HG02588 (cell line): ENCODE data around the gene PRKCA.
"Not testable (repeated sequence)": the region's sequence is repeated elsewhere in the genome, so short reads cannot be mapped to it uniquely, and the experiment has no call there.

ENCODE experiments used
- ATAC-seq: cut with Tn5 transposase; IDR thresholded peaks from one replicate; pipeline ENCODE4 v1.9.1; 2021; ENCODE audit warnings: mild to moderate bottlenecking, moderate library complexity; ENCODE audit not compliant: unreplicated experiment

Gene PRKCA

GRCh38 chr17:66287911-66288310, 14.5 kb upstream of the PRKCA start:
- no peak for ATAC-seq

- no peak for ATAC-seq
Measured at GRCh38 chr17:66290101-66290722, 12.2 kb upstream of the PRKCA start.

- no peak for ATAC-seq
Measured at GRCh38 chr17:66292353-66292752, 10.1 kb upstream of the PRKCA start.

GRCh38 chr17:66296289-66296725, 6.1 kb upstream of the PRKCA start:
- ATAC-seq = no peak

GRCh38 chr17:66297443-66297842, 5.0 kb upstream of the PRKCA start:
- not testable (repeated sequence) for ATAC-seq

- ATAC-seq = no peak
Measured at GRCh38 chr17:66299711-66300110, 2.7 kb upstream of the PRKCA start.

- ATAC-seq = no peak
Measured at GRCh38 chr17:66300956-66301355, 1.5 kb upstream of the PRKCA start.

- ATAC-seq = no peak
Measured at GRCh38 chr17:66301367-66301863, 998 bp upstream of the PRKCA start.

GRCh38 chr17:66302761-66303626, 581 bp downstream of the PRKCA start:
- ATAC-seq = peak; percentile 26

GRCh38 chr17:66304304-66305174, 2.1 kb downstream of the PRKCA start:
- no peak for ATAC-seq

GRCh38 chr17:66306446-66306845, 4.0 kb downstream of the PRKCA start:
- ATAC-seq = no peak

- ATAC-seq = no peak
Measured at GRCh38 chr17:66307257-66307656, 4.8 kb downstream of the PRKCA start.

GRCh38 chr17:66308856-66309255, 6.4 kb downstream of the PRKCA start:
- ATAC-seq = no peak

- ATAC-seq = no peak
Measured at GRCh38 chr17:66309793-66310192, 7.4 kb downstream of the PRKCA start.

- ATAC-seq = no peak
Measured at GRCh38 chr17:66310528-66311148, 8.2 kb downstream of the PRKCA start.

- no peak for ATAC-seq
Measured at GRCh38 chr17:66312912-66313311, 10.5 kb downstream of the PRKCA start.

GRCh38 chr17:66313325-66313724, 10.9 kb downstream of the PRKCA start:
- ATAC-seq = no peak

- ATAC-seq = no peak
Measured at GRCh38 chr17:66313995-66314659, 11.7 kb downstream of the PRKCA start.

- ATAC-seq = no peak
Measured at GRCh38 chr17:66317629-66318028, 15.2 kb downstream of the PRKCA start.

GRCh38 chr17:66319226-66319625, 16.8 kb downstream of the PRKCA start:
- ATAC-seq = no peak
